PC-9 (cell line): Measurements from ENCODE around the gene DZIP1. TPM values are rescaled to one million over a fixed set of nuclear protein-coding genes. Genes with fewer than 3 reads are reported as not detected.

Source experiments
- BruUV-seq: library from RNA; stranded (reverse); fragments of 400-500 nt; replicated peaks from 2 replicates; lab custom pipeline; 2021; lab: Mats Ljungman, UMichigan
- CTCF ChIA-PET: fragments of 300-600 bp; sonication (Branson Sonifier 250); formaldehyde crosslinking; loops from one replicate; lab custom pipeline; 2022; ENCODE audit warnings: antibody characterized with exemption; lab: Charles Lee
- POLR2A ChIA-PET: fragments of 300-600 bp; sonication (Branson Sonifier 250); formaldehyde crosslinking; loops from one replicate; lab custom pipeline; 2022; ENCODE audit warnings: antibody characterized with exemption; ENCODE audit not compliant: unreplicated experiment; lab: Charles Lee
- DNase-seq, 2 experiments: peaks; one replicate each; pipeline versions ENCODE4 v3.0.0 to v3.0.0-alpha.2; 2015 to 2022; ENCODE audit warnings: mixed read lengths in 1 of 2
- H2AFZ ChIP-seq: fragments of 200-600 bp; sonication (generic); 2 replicates; pipeline ENCODE4 v1.8.1; 2017; ENCODE audit warnings: antibody characterized with exemption
- H3F3A ChIP-seq: fragments of 200-600 bp; sonication (generic); 2 replicates; pipeline ENCODE4 v1.8.1; 2017; ENCODE audit warnings: antibody characterized with exemption, mild to moderate bottlenecking, low read depth; ENCODE audit not compliant: insufficient read depth
- H3K27ac ChIP-seq: fragments of 200-600 bp; sonication (generic); 2 replicates; pipeline ENCODE4 v1.6.1; 2016; ENCODE audit warnings: mixed run types
- H3K27me3 ChIP-seq: fragments of 200-600 bp; sonication (generic); 2 replicates; pipeline ENCODE4 v1.6.1; 2016; ENCODE audit warnings: low read depth, mixed run types; ENCODE audit not compliant: insufficient read depth
- H3K36me3 ChIP-seq: fragments of 200-600 bp; sonication (generic); 2 replicates; pipeline ENCODE4 v1.6.1; 2016; ENCODE audit warnings: low read depth, mixed run types
- H3K4me1 ChIP-seq: fragments of 200-600 bp; sonication (generic); replicated peaks from 2 replicates; pipeline ENCODE4 v1.6.1; 2016; ENCODE audit warnings: mixed run types; ENCODE audit not compliant: insufficient read depth
- H3K4me2 ChIP-seq: fragments of 200-600 bp; sonication (generic); 2 replicates; pipeline ENCODE4 v1.6.1; 2017; ENCODE audit warnings: mixed run types
- H3K4me3 ChIP-seq: fragments of 200-600 bp; sonication (generic); 2 replicates; pipeline ENCODE4 v1.6.1; 2016; ENCODE audit warnings: mixed run types
- H3K79me2 ChIP-seq: fragments of 200-600 bp; sonication (generic); 2 replicates; pipeline ENCODE4 v1.6.1; 2017; ENCODE audit warnings: low read depth, mixed run types
- H3K9me2 ChIP-seq: fragments of 200-600 bp; sonication (generic); 2 replicates; pipeline ENCODE4 v1.8.1; 2017; ENCODE audit warnings: mild to moderate bottlenecking; ENCODE audit not compliant: insufficient read depth
- H3K9me3 ChIP-seq: fragments of 200-600 bp; sonication (generic); 2 replicates; pipeline ENCODE4 v1.8.1; 2016; ENCODE audit warnings: low read depth; ENCODE audit not compliant: insufficient read depth
- H4K20me1 ChIP-seq: fragments of 200-600 bp; sonication (generic); 2 replicates; pipeline ENCODE4 v1.8.1; 2017; ENCODE audit not compliant: insufficient read depth
- CTCF ChIP-seq: fragments of 200-600 bp; sonication (generic); conservative IDR thresholded peaks from 2 replicates; pipeline ENCODE4 v1.6.1; 2017; ENCODE audit warnings: mixed run types, antibody characterized with exemption, mild to moderate bottlenecking, moderate library complexity
- EZH2 ChIP-seq: fragments of 200-600 bp; sonication (generic); IDR thresholded peaks from 2 replicates; pipeline ENCODE4 v1.8.0; 2017; ENCODE audit warnings: antibody characterized with exemption, low read depth
- intact Hi-C: fragments of 100-400 bp; cut with micrococcal nuclease; formaldehyde crosslinking; loops from one replicate; pipeline ENCODE4 v1.10.0; 2022; ENCODE audit not compliant: unreplicated experiment
- total RNA-seq: library from RNA; stranded (reverse); gene quantifications from 2 replicates; pipeline ENCODE4 v1.2.3, GENCODE V29; 2021

The DZIP1 gene
- total RNA-seq, 1 experiment from 2014 or later, result not detected

- H3K4me1 ChIP-seq, result no peaks in the 10 kb centered on the region
- ChIA-PET CTCF (no interaction called here), POLR2A (no interaction called here)
- no peaks in the 10 kb centered on the region for H3K79me2 ChIP-seq
- intact Hi-C loops, result no loop called here
- no peaks in the 10 kb centered on the region for H3K9me3 ChIP-seq
- no peaks in the 10 kb centered on the region for H3K36me3 ChIP-seq
- H3K4me3 ChIP-seq, result no peak overlapping the region
- H3K27ac ChIP-seq, result no peak overlapping the region
- TF ChIP-seq EZH2 (no peak), CTCF (no peak)
- no peak for DNase-seq
- H4K20me1 ChIP-seq, result no peaks in the 10 kb centered on the region
- no peaks in the 10 kb centered on the region for H3F3A ChIP-seq
- H3K9me2 ChIP-seq, result no peaks in the 10 kb centered on the region; the same call in 1 of the 2 replicates
- no peaks in the 10 kb centered on the region for H3K27me3 ChIP-seq
- no peak overlapping the region for H3K4me2 ChIP-seq
- no TSS peak for BruUV-seq
- no peak overlapping the region for H2AFZ ChIP-seq
Measured at GRCh38 chr13:95636853-95637252, 7.7 kb downstream of the DZIP1 start.

- Histone ChIP-seq H3K4me2 (no peak overlapping the region), H3K9me2 (no peaks in the 10 kb centered on the region), H3K27me3 (no peaks in the 10 kb centered on the region), H2AFZ (no peak overlapping the region), H3K4me1 (no peaks in the 10 kb centered on the region), H3F3A (no peaks in the 10 kb centered on the region), H3K36me3 (no peaks in the 10 kb centered on the region), H3K4me3 (no peak overlapping the region), H3K79me2 (no peaks in the 10 kb centered on the region), H3K9me3 (no peaks in the 10 kb centered on the region), H4K20me1 (no peaks in the 10 kb centered on the region), H3K27ac (no peak overlapping the region)
- BruUV-seq, result no TSS peak
- DNase-seq, result no peak
- intact Hi-C loops, result no loop called here
- ChIA-PET POLR2A (no interaction called here), CTCF (no interaction called here)
- no peak for TF ChIP-seq EZH2
- no peak for TF ChIP-seq CTCF
Measured at GRCh38 chr13:95630593-95630992, 13.9 kb downstream of the DZIP1 start.

GRCh38 chr13:95629071-95629470, 15.4 kb downstream of the DZIP1 start:
- CTCF ChIA-PET, result no interaction called here
- Histone ChIP-seq H3K9me2 (no peaks in the 10 kb centered on the region), H3K4me1 (no peaks in the 10 kb centered on the region), H3K4me3 (no peak overlapping the region), H2AFZ (no peak overlapping the region), H3K9me3 (no peaks in the 10 kb centered on the region), H3F3A (no peaks in the 10 kb centered on the region), H4K20me1 (no peaks in the 10 kb centered on the region), H3K79me2 (no peaks in the 10 kb centered on the region), H3K36me3 (no peaks in the 10 kb centered on the region), H3K4me2 (no peak overlapping the region), H3K27ac (no peak overlapping the region), H3K27me3 (no peaks in the 10 kb centered on the region)
- intact Hi-C loops, result no loop called here
- BruUV-seq, result no TSS peak
- TF ChIP-seq EZH2, result no peak
- no peak for TF ChIP-seq CTCF
- POLR2A ChIA-PET, result no interaction called here
- DNase-seq, result no peak
